NCI-H1092 treated with DMSO at 0.1 percent for 48 hours (cell line): ENCODE measurements around the gene KCNK13.
"Not testable (repeated sequence)": the region's sequence is repeated elsewhere in the genome, so short reads cannot be mapped to it uniquely, and the experiment has no call there.

Experiments
- DNase-seq: peaks from one replicate; lab custom pipeline; 2025; lab: John Stamatoyannopoulos, UW

The KCNK13 gene

DNA sequence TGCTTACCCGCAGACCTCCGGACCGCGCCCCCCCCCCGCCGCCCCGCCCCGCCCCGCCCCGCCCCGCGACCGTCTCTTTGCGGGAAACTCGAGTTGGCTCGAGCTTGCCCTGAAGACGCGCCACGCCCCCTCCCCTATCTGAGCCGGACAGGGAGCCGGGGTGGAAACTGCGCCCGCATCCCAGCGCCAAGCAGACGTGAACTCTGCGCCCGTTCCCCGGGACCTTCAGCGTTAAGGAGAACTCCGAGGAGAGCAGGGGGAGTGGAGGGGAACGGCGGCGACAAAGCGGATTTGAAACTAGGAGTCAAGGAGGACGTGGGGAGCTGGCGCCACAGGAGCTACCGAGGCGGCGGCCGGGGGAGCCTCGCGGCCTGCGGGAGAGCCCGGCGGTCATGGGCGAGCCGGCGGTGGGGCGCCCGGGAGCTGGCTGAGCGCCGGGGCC is at the start of gene KCNK13:
Gene KCNK13 (plus strand): TSS at position 310 of the 442 bp plus-strand sequence. CDS start 212 bp downstream, outside the sequence.
- DNase-seq, result peak; percentile 12

DNA sequence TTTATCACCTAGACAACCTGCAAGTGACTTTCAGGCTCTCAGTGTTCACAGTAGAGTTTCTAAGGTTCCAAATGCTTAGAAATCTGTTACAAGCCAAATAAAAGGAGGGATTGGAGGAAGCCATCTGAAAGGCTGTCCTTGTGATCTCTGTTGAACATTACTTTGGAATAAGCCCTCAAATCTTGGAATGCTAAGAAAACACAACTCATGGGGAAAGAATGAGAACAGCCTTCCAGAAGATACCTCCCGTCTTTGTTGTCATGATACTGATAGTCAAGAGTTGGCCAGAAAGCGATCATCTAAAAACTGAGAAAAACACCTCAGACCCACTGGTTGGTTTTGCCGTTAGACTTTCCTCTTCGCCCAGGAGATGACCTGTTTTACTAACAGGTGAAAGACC is 44.4 kb upstream of the KCNK13 start:
- DNase-seq, result no peak

DNA sequence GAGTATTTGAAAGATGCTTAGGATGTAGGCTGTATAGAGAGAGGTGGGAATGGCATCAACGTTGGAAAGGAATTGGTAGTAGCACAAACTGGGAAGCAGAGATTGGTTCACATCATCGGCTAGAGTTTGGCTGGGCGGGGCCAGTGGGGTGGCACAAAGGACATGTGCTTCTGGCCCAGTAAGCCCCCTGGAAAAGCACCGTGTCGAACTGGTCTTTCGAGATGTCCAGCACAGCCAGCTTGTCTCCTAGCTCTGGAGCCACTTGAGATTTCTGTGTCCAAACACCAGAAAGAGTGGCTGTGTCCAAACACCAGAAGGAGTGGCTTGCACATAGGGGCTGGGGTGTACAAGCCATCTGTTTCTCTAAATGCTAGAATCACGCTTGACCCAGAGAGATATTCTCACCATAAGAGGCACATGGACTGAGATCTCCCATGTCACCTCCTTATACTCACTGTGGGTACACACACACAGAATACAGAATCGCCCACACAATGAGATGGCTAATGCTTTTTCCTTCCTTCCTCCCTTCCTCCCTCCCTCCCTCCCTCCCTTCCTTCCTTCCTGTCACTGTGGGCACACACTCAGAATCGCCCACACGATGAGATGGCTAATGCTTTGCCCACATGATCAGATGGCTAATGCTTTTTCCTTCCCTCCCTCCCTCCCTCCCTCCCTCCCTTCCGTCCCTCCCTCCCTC is 41.8 kb upstream of the KCNK13 start:
- DNase-seq, result no peak

DNA sequence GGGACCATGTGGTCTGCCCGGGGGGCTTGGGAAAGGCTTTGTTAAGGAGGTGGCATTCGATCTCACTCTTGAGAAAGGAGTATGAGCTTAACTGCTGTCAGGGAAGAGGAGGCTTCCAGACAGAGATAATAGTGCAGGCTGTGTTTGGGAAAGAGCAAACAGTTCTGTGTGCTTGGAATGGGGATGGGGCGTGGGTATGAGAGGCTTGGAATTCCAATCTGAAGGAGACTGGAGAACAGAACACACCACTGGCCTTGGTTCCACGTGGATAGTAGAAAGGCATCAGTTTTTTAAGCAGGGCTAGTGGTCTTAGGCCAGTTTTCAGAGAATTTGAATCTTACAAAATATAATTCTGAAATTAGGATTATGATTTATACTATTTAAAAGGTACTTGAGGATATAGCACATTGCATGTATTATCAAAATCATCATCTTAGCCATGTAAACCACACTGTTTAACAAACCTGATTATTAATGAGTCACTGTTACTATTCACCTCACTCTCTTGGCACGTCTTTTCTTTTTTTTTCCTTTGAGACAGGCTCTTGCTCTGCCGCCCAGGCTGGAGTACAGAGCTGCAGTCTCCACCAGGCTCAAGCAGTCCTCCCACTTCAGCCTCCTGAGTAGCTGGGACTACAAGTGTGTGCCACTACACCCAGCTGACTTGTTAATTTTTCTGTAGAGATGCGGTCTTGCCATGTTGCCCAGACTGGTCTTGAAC is 38.5 kb upstream of the KCNK13 start:
- DNase-seq, result no peak

DNA sequence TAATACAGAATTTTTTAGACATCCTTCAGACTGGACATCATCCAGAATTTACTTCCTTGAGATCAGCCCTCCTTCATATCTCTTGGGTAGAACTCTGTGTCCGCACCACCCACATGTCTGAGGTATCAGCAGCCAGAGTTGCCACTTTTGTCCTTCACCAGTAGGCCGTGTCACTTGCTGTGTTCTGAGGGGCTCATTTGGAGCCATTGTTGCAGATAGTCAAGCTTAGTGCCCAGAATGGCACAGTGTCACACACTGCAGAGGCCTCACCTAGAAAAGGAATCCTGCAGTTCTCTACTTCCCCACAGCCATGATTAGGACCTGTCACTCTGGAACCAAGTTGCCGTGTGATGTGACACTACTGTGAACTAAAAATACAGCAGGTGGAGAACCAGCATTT is 36.9 kb upstream of the KCNK13 start:
- no peak for DNase-seq

DNA sequence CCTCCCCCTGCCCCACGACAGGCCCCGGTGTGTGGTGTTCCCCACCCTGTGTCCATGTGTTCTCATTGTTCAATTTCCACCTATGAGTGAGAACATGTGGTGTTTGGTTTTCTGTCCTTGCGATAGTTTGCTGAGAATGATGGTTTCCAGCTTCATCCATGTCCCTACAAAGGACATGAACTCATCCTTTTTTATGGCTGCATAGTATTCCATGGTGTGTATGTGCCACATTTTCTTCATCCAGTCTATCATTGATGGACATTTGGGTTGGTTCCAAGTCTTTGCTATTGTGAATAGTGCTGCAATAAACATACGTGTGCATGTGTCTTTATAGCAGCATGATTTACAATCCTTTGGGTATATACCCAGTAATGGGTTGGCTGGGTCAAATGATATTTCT is 35.2 kb upstream of the KCNK13 start:
- DNase-seq, result not testable (repeated sequence)

DNA sequence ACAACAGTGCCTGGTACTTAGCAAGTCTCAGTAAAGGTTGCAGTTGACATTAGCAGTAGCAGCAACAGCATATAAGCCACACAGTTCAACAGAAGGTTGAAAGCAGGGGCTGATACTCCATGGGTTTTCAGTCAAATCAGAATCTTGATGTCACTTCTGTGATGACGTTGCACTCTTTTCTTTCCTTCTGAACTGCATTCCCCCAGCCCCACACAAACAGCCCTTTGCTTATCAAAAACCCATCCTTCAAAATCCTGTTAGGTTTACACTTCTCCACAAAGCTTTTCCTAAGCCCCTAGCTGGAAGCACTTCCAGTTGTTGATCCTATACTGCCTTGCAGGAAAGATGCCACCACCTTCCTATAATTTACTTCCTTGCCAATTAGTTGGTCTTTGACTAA is 34.0 kb upstream of the KCNK13 start:
- no peak for DNase-seq

DNA sequence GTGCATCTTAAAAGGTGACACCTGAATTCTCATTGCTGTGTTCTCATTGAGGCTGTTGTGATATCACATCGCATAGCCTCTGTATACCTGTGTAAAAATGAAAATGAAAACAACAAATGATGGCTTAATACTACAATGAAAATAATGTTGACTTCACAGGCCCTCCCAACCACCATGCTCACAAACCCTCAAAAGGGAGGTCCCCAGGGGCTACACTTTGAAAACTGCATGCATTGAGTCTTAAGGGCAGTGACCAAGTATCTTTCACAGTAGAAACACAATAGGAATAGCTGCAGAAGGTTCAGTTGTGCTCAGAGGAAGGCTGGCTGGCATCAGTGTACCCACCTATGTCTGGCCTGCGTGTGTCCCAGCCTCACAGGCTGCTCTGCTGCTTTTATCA is 27.6 kb upstream of the KCNK13 start:
- no peak for DNase-seq

DNA sequence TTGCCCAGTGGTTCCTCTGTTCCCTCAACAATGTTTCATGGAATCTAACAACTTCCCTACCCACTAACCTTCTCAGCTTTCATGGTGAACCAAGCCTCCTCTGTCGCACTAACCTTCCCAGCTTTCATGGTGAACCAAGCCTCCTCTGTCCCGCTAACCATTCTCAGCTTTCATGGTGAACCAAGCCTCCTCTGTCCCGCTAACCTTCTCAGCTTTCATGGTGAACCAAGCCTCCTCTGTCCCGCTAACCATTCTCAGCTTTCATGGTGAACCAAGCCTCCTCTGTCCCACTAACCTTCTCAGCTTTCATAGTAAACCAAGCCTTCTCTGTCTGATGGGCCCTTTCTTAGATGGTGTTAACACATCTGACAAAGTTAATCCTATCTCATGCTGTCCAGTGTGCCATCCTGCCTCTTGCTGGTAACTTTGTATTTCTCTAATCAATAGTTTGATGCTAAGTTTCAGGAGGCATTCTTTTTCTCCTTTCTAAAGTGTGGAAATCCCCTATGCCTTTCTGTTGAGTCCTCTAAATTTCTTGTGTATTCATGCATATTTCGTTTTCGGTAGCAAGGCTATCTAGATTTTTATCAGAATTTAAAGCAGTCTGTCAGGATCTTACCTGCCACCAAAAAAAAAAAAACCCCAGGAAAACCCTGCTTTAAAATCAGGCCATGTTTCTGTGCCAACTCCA is 26.8 kb upstream of the KCNK13 start:
- no peak for DNase-seq

DNA sequence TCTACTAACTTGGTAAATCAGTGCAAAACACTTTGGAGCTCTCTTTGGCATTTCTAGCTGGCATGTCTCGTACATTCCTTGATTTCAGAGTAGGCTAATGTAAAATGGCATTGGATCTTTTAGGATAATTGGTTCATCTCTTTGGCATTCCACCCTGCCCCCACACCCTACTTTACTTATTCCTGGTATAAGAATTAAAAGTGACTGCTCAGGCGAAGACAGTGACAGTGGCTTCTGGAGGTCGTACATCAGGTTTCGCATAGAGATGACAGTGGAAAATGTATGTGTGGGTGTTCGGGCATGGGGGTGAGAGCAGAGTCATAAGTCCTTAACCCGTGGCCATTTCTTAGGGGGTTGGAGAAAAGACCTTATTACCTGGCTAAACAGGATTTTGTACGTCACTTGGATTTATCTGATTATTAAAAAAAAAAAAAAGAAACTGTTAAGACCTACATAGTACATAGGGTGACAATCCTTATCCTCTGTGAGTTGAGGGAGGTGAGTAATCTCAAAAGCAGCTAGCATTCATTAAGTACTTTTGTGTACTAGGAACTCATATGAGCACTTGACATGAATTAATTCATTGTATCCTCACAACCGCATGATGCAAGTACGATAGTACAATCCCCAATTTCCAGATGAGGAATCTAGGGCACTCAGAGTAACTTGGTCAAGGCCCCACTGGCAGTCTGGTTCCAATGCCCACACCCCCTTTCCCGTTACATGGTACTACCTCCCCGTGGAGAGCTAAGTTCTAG is 22.4 kb upstream of the KCNK13 start:
- no peak for DNase-seq

DNA sequence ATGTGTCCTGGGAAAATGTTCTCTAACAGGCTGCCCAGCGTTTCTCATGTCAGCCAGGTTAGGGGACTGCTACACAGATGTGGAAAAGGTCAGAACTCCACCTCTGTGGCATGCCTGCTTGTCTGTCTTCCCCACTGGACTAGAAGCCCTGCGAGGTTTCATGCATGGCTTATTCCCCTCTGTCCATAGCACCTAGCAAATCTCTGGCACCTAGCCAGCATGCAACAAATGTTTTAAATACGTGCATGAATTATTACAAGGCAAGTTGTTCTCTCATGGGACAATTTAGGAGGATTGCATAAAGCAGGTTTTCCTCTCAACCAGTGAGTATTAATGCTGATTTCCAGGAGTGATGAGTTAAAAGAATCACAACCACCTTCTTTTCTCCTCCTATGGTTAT is 21.4 kb upstream of the KCNK13 start:
- no peak for DNase-seq

DNA sequence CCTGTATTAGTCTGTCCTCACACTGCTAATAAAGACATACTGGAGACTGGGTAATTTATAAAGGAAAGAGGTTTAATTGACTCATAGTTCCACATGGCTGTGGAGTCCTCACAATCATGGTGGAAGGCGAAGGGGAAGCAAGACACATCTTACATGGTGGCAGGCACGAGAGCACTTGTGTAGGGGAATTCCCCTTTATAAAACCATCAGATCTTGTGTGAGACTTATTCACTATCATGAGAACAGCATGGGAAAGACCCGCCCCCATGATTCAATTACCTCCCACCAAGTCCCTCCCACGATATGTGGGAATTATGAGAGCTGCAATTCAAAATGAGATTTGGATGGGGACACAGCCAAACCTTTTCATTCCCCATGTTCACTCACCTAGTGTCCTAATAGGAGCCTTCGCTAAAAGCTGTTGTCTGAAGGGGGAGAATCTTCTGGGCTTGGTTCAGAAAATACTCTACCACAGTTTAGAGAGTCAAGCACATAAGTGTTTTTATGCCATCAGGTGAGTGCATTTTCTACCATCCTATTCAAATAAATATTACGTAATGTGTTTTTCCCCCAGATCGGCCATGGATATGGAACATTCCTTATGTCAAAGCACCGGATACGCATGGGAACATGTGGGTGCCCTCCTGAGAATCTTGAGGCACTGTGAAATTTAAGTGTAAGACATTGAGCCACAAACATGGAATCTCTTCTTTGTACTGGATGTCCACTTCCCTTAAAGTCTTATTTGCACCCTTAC is 19.1 kb upstream of the KCNK13 start:
- no peak for DNase-seq

DNA sequence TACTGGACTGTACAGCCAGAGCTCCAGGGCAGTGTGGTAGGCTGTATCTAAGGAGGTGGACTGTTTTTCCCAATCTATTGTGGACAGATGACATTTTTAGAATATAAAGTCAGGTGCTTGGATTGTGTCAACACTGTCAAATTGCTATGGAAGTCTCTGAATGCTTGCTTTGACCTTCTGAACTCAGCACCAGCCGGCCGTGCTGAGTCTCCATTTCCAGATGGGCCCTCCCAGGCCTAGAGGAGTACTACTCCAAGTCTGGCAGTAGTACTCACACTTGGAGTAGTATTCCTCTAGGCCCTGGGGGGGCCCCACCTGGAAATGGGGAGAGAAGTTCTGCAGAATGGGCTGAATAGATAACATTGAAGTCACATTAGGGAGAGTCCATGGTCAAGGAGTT is 16.2 kb upstream of the KCNK13 start:
- DNase-seq, result no peak

DNA sequence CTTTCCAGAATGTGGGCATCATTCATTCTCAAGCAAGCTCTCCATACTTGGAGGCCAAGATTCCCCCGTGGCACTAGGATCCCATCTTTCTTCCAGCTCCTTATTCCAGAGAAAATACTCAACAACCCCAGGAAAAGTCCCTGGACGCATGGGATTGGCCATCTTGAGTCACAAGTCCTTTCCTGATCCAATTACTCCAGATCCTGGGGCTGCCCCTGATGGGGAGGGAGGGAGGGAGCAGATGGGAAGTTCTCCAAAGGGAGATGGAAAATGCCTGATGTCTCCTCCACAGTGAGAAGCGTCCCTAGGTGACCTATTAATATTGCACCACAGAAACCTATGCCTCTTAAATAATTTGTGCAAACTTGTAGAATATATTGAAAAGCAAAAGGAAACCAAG is 12.4 kb upstream of the KCNK13 start:
- DNase-seq, result no peak

DNA sequence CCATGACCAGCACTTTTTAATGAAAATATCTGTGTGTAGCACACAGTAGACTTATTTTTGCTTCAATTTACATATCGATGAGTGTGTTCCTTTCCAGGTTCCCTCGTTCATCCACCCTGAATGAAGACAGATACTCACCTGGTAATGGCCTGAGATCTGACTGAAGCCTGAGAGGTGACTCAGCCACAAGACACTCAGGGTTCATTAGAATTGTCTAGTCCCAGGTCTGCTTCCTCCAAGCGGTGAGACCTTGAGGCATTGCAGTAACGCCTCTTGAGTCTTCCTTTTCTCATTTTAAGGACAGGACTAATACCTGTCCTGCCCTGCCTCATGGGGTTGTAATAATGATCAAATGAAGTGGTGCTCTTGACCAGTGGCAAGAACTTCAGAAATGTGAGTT is 11.5 kb upstream of the KCNK13 start:
- DNase-seq, result no peak

DNA sequence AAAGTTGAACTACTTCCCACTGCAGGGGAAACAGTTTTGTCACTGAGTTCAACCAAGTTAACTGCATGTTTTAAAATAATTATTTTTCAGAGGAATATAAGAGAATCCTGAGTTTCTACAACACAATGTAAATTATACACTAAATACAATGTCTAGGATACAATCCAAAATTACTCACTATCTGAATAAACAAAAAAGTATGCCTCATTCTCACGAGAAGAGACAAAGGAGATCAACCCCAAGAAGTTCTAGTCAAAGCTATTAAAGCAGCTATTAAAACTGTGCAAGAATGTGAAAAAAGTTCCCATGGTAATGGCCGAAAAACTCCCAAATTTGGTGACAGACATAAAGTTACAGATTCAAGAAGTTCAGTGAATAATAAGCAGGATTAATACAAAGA is 8.8 kb upstream of the KCNK13 start:
- DNase-seq, result no peak

DNA sequence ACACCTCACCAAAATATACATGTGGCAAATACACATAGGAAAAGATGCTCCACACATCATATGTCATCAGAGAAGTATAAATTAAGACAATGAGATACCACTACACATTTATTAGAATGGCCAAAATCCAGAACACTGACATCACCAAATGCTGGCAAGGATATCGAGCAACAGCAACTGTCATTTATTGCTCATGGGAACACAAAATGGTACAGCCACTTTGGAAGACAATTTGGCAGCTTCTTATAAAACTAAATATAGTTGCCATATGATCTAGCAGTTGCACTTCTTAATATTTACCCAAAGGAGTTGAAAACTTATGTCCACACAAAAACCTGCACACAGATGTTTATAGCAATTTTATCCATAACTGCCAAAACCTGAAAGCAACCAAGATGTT is 7.0 kb upstream of the KCNK13 start:
- no peak for DNase-seq

DNA sequence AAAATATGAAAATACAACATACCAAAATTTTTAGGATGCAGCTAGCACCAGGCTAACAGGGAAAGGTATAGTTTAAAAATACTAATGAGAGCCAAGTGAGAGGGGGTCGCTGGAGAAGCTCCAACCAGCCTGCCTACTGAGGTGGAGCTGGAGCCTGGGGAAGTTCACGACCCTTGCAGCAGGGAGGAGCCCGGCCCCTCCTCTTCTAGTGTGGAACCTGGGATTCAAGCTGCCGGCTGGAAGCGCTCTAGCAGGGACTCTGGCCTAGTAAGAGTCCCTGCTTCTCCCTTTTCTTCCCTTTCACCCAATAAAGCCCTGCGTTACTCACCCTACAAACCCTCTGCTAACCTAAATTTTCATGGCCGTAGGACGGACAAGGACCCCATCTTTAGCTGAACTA is 5.0 kb upstream of the KCNK13 start:
- no peak for DNase-seq

DNA sequence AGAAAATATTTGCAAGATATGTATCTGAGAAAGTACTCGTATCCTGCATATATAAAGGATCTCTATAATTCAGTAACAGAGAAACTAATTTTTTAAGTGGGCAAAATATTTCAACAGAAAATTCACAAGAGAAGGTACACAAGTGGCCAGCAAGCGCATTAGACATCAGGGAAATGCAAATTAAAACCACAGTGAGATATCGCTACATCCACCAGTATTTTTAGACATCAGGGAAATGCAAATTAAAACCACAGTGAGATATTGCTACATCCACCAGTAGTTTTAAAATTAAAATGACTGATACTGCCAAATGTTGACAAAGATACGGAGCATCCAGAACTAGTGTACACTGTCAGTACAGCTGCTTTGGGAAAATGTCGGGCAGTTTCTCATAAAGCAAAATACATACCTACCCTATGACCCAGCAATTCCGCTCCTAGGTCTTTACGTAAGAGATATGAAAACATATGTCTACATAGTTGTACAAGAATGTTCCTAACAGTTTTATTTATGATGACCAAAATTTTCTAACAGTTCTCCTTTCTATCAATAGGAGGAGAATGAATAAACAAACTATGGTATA is 2.8 kb upstream of the KCNK13 start:
- no peak for DNase-seq

DNA sequence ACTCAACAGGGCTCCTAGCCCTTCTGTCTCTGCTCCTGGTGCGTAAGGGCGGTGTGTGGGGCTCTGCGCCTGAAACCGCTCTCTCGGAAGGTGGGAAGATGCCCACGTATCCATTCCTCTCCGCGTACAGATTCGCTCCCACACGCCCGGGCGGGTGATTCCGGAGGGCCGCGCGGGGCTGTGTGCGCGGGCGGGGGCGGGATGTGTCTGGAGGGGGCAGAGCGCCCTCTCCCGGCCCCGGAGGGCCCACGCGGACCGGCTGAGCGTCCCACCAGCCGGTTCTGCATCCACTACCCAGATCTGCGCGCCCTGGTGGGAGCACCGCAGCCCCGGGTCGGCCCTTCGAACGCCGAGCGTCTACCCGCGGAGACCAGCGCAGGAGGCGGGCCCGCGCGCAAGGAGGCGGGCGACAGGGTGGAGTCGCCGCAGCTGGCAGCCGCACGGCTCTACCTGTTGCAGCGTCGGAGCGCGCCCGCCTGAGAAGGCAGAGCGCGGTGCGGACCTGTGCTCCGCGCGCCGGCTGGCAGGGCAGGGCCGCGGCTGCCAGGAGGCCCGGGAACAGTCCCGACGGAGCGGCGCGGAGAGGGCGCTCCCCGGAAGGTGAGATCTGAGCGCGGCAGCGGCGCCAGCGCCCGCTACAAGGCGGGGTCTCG is 1.4 kb upstream of the KCNK13 start:
- DNase-seq, result peak; percentile 48
